H1 (cell line): ENCODE results near the gene MTFR2. TPM values are rescaled to one million over a fixed set of nuclear protein-coding genes. Genes with fewer than 3 reads are reported as not detected.

Source experiments
- CTCF ChIA-PET: fragments of 300-600 bp; sonication (Branson Sonifier 250); formaldehyde crosslinking; loops from one replicate; lab custom pipeline; 2021; ENCODE audit not compliant: partially characterized antibody; lab: Charles Lee
- POLR2A ChIA-PET: fragments of 300-600 bp; sonication (Branson Sonifier 250); formaldehyde crosslinking; loops from one replicate; lab custom pipeline; 2021; ENCODE audit warnings: inconsistent platforms; ENCODE audit not compliant: partially characterized antibody; lab: Charles Lee
- DNase-seq, 2 experiments: peaks; one replicate each; pipeline versions ENCODE4 v3.0.0 to v3.0.0-alpha.2; 2010 to 2022; ENCODE audit warnings: low spot score in 2 of 2, low read depth in 1 of 2, mixed read lengths in 1 of 2
- FAIRE-seq: peaks from 2 replicates; lab custom pipeline; 2011; peaks lifted over from hg19 to GRCh38; lab: Jason Lieb, UNC
- H2AFZ ChIP-seq: 2 replicates; pipeline ENCODE4 v1.8.1; 2012; ENCODE audit warnings: low read length, inconsistent platforms
- H2AK5ac ChIP-seq: 2 replicates; pipeline ENCODE4 v1.6.1; 2013; ENCODE audit warnings: low read depth, low read length
- H2BK120ac ChIP-seq: replicated peaks from 2 replicates; pipeline ENCODE3; 2013; ENCODE audit warnings: low read depth, low read length, inconsistent platforms
- H2BK12ac ChIP-seq: 2 replicates; pipeline ENCODE4 v1.6.1; 2013; ENCODE audit warnings: low read depth, low read length
- H2BK15ac ChIP-seq: 2 replicates; pipeline ENCODE4 v1.6.1; 2013; ENCODE audit warnings: low read length
- H2BK20ac ChIP-seq: 2 replicates; pipeline ENCODE4 v1.6.1; 2013; ENCODE audit warnings: low read length
- H2BK5ac ChIP-seq: 2 replicates; pipeline ENCODE4 v1.6.1; 2013; ENCODE audit warnings: low read depth, low read length
- H3K14ac ChIP-seq: 2 replicates; pipeline ENCODE4 v1.6.1; 2013; ENCODE audit warnings: inconsistent platforms; ENCODE audit not compliant: insufficient read length
- H3K18ac ChIP-seq: 2 replicates; pipeline ENCODE4 v1.6.1; 2013; ENCODE audit warnings: low read length; ENCODE audit errors: extremely low read depth
- H3K23ac ChIP-seq: 2 replicates; pipeline ENCODE4 v1.6.1; 2013; ENCODE audit warnings: inconsistent platforms; ENCODE audit not compliant: insufficient read length
- H3K23me2 ChIP-seq: 2 replicates; pipeline ENCODE4 v1.6.1; 2013; ENCODE audit warnings: low read depth, low read length
- H3K27ac ChIP-seq: 2 replicates; pipeline ENCODE4 v1.6.1; 2011; ENCODE audit warnings: low read depth, low read length, inconsistent platforms
- H3K27me3 ChIP-seq, 4 experiments: replicated peaks in 1 of 4; 1 replicate in 1 of 4; 2 replicates in 3 of 4; pipeline versions ENCODE4 v1.6.1 to v1.8.1; 2011 to 2013; ENCODE audit warnings: low read length in 3 of 4, mild to moderate bottlenecking in 3 of 4, inconsistent platforms in 2 of 4, mixed read lengths in 2 of 4, moderate library complexity in 1 of 4; ENCODE audit not compliant: control insufficient read depth in 3 of 4, insufficient read depth in 3 of 4; ENCODE audit errors: extremely low read depth in 1 of 4
- H3K36me3 ChIP-seq, 4 experiments: 2 replicates each; pipeline versions ENCODE4 v1.6.1 to v1.8.1; 2011 to 2013; ENCODE audit warnings: mild to moderate bottlenecking in 4 of 4, low read length in 3 of 4, moderate library complexity in 2 of 4, control low read depth in 1 of 4, inconsistent platforms in 1 of 4; ENCODE audit not compliant: insufficient read depth in 4 of 4, control insufficient read depth in 2 of 4
- H3K4ac ChIP-seq: replicated peaks from 2 replicates; pipeline ENCODE3; 2013; ENCODE audit warnings: low read length, low read depth, mixed read lengths, inconsistent platforms; ENCODE audit not compliant: insufficient read length
- H3K4me1 ChIP-seq, 4 experiments: replicated peaks in 1 of 4; 1 replicate in 1 of 4; 2 replicates in 3 of 4; pipeline versions ENCODE4 v1.6.1 to v1.8.1; 2011 to 2013; ENCODE audit warnings: low read length in 3 of 4, inconsistent platforms in 2 of 4, mixed read lengths in 1 of 4; ENCODE audit not compliant: insufficient read depth in 4 of 4, control insufficient read depth in 3 of 4
- H3K4me2 ChIP-seq, 2 experiments: 2 replicates each; pipeline versions ENCODE4 v1.6.1 to v1.8.1; 2011 to 2013; ENCODE audit warnings: low read depth in 2 of 2, low read length in 2 of 2, control low read depth in 1 of 2, inconsistent platforms in 1 of 2, mild to moderate bottlenecking in 1 of 2; ENCODE audit not compliant: insufficient read depth in 1 of 2
- H3K4me3 ChIP-seq, 4 experiments: fragments of 200-600, 300-600 bp in 1 of 4; sonication (generic), shearing (Covaris generic), sonication (Bioruptor Twin) in 1 of 4; 2 replicates each; pipeline versions ENCODE4 v1.5.1 to v1.8.1; 2011 to 2016; ENCODE audit warnings: low read length in 4 of 4, low read depth in 3 of 4, control low read depth in 2 of 4, inconsistent platforms in 2 of 4, mild to moderate bottlenecking in 2 of 4, mixed read lengths in 1 of 4, moderate library complexity in 1 of 4; ENCODE audit not compliant: insufficient read depth in 2 of 4; ENCODE audit errors: extremely low read depth in 1 of 4
- H3K56ac ChIP-seq: replicated peaks from 2 replicates; pipeline ENCODE3; 2013; ENCODE audit warnings: low read depth, mild to moderate bottlenecking, mixed read lengths, low read length, inconsistent platforms; ENCODE audit not compliant: insufficient read length
- H3K79me1 ChIP-seq: 2 replicates; pipeline ENCODE4 v1.6.1; 2013; ENCODE audit warnings: low read depth, low read length, control low read depth
- H3K79me2 ChIP-seq, 2 experiments: 2 replicates each; pipeline versions ENCODE4 v1.6.1 to v1.8.1; 2012 to 2013; ENCODE audit warnings: low read length in 2 of 2, mild to moderate bottlenecking in 2 of 2, inconsistent platforms in 1 of 2; ENCODE audit not compliant: insufficient read depth in 2 of 2, control insufficient read depth in 1 of 2
- H3K9ac ChIP-seq, 4 experiments: replicated peaks in 1 of 4; 1 replicate in 1 of 4; 2 replicates in 3 of 4; pipeline versions ENCODE4 v1.6.1 to v1.8.1; 2011 to 2013; ENCODE audit warnings: low read depth in 3 of 4, low read length in 3 of 4, control low read depth in 2 of 4, mild to moderate bottlenecking in 2 of 4, moderate library complexity in 2 of 4, inconsistent platforms in 1 of 4; ENCODE audit errors: extremely low read depth in 1 of 4
- H3K9me3 ChIP-seq, 2 experiments: 2 replicates each; pipeline versions ENCODE4 v1.6.1 to v1.8.1; 2012 to 2013; ENCODE audit warnings: mild to moderate bottlenecking in 2 of 2, moderate library complexity in 2 of 2, control low read depth in 1 of 2, inconsistent platforms in 1 of 2, low read depth in 1 of 2, low read length in 1 of 2, mixed read lengths in 1 of 2; ENCODE audit not compliant: insufficient read depth in 2 of 2
- H4K20me1 ChIP-seq, 2 experiments: replicated peaks in 1 of 2; 2 replicates each; pipeline versions ENCODE3 to v1.8.1; 2011 to 2013; ENCODE audit warnings: inconsistent platforms in 2 of 2, low read length in 2 of 2, mild to moderate bottlenecking in 1 of 2; ENCODE audit not compliant: insufficient read depth in 2 of 2, control insufficient read depth in 1 of 2
- H4K5ac ChIP-seq: 2 replicates; pipeline ENCODE4 v1.6.1; 2013; ENCODE audit warnings: low read length, low read depth, mixed read lengths, inconsistent platforms; ENCODE audit not compliant: insufficient read length
- H4K8ac ChIP-seq: 2 replicates; pipeline ENCODE4 v1.8.0; 2013; ENCODE audit warnings: mild to moderate bottlenecking, moderate library complexity, low read length, inconsistent platforms; ENCODE audit not compliant: insufficient read depth; ENCODE audit errors: extremely low read depth
- H4K91ac ChIP-seq: replicated peaks from 2 replicates; pipeline ENCODE3; 2013; ENCODE audit warnings: low read length, mixed read lengths, inconsistent platforms; ENCODE audit not compliant: insufficient read length
- EZH2 ChIP-seq: fragments of 200-600 bp; sonication (generic); IDR thresholded peaks from 2 replicates; pipeline ENCODE4 v1.7.1; 2012; ENCODE audit warnings: low read depth, mild to moderate bottlenecking, moderate library complexity, low read length, inconsistent platforms; ENCODE audit not compliant: severe bottlenecking
- NRF1 ChIP-seq: IDR thresholded peaks from 2 replicates; pipeline ENCODE4 v1.6.1; 2011; ENCODE audit warnings: mild to moderate bottlenecking, low read depth, low read length, improper control_type of control experiment
- WGBS, 2 experiments: shearing (Covaris generic) in 1 of 2; methylation state at CpG; one replicate each; pipeline versions ENCODE4 v1.1.6 to v1.1.7; 2013 to 2015; ENCODE audit warnings: low lambda C conversion rate in 2 of 2, mixed read lengths in 2 of 2, inconsistent platforms in 1 of 2, low coverage in 1 of 2, missing lambda C conversion rate in 1 of 2; ENCODE audit not compliant: insufficient replicate concordance in 2 of 2, insufficient coverage in 1 of 2, insufficient read length in 1 of 2; ENCODE audit errors: extremely low coverage in 1 of 2, missing lambda C conversion rate in 1 of 2; 5-methylcytosine and 5-hydroxymethylcytosine counted together
- polyA plus RNA-seq, 7 experiments: library from polyadenylated mRNA; depleted of rRNA in 3 of 7; stranded (reverse) in 5 of 7; unstranded in 2 of 7; fragments of >200 nt in 5 of 7; fragments of 200-250 nt in 2 of 7; gene quantifications; 1 replicate in 5 of 7; 2 replicates in 1 of 7; 4 replicates in 1 of 7; pipeline versions ENCODE4 v1.2.1 to v1.2.3, GENCODE V29; 2011 to 2013; ENCODE audit warnings: missing spikeins in 2 of 7, mixed read lengths in 2 of 7
- total RNA-seq: library from RNA; stranded (reverse); fragmentation: NEBNext Ultra II Directional; extraction: Animal tissue kit (Norgen Biotek cat#: 25700); gene quantifications from 2 replicates; pipeline ENCODE4 v1.2.1, GENCODE V29; 2021

The MTFR2 gene
- total and polyA plus RNA-seq, 2 of the 8 experiments (the other 6 are each of a cell fraction or from before 2014, with no cell fraction given), result 8.5 to 10.7 TPM

GRCh38 chr6:136253734-136254133, 3.6 kb upstream of the MTFR2 start:
- no peak overlapping the region for H4K5ac ChIP-seq
- WGBS, 2 experiments, result 88% methylated on average over 6 of the region's 6 CpGs; no CpG with 5 or more reads in 1 of the 2 experiments
- H2BK120ac ChIP-seq, result no peak overlapping the region
- H4K91ac ChIP-seq, result no peak overlapping the region
- ChIA-PET POLR2A (interaction anchor here (0.7 to 11.1 kb wide), 8 partner anchors 9 to 59 kb away, joined by 3 to 115 read pairs (median 5); partner anchors contain the start of gene BCLAF1), CTCF (interaction anchor here (0.6 to 1.1 kb wide), 4 partner anchors 10 to 1106 kb away, joined by 3 to 4 read pairs (median 3); no protein-coding TSS in a partner anchor)
- TF ChIP-seq NRF1, result no peak
- TF ChIP-seq EZH2, result no peak
- TF ChIP-seq, all 59 proteins: peak for 0
- H3K4me1 ChIP-seq, result peaks cover 0 to 3% (median 0%) of the 10 kb centered on the region in 4 experiments; a peak in 2 of 7 replicates
- H3K4me2 ChIP-seq, result no peak overlapping the region
- no peak overlapping the region for H2BK5ac ChIP-seq
- H3K23me2 ChIP-seq, result peaks cover 2% of the 10 kb centered on the region; the same call in 1 of the 2 replicates
- no peak overlapping the region for H4K8ac ChIP-seq
- FAIRE-seq (no peak), DNase-seq (no peak)
- H3K36me3 ChIP-seq, result peaks cover 4 to 12% (median 10%) of the 10 kb centered on the region in 4 experiments; a peak in 6 of 8 replicates
- peaks cover 0 to 6% of the 10 kb centered on the region in 2 experiments; a peak in 2 of 4 replicates for H3K79me2 ChIP-seq
- no peaks in the 10 kb centered on the region for H3K27me3 ChIP-seq
- H3K14ac ChIP-seq, result no peak overlapping the region
- no peaks in the 10 kb centered on the region for H3K9me3 ChIP-seq
- H2AK5ac ChIP-seq, result no peak overlapping the region
- no peaks in the 10 kb centered on the region for H4K20me1 ChIP-seq
- H3K27ac ChIP-seq, result no peak overlapping the region
- H2BK20ac ChIP-seq, result no peak overlapping the region
- no peak overlapping the region for H3K4ac ChIP-seq
- no peak overlapping the region for H3K56ac ChIP-seq
- H3K4me3 ChIP-seq, result no peak overlapping the region
- H3K79me1 ChIP-seq, result no peaks in the 10 kb centered on the region
- no peak overlapping the region for H2AFZ ChIP-seq
- no peak overlapping the region for H3K9ac ChIP-seq
- no peak overlapping the region for H2BK12ac ChIP-seq
- no peak overlapping the region for H3K18ac ChIP-seq
- H3K23ac ChIP-seq, result no peak overlapping the region
- H2BK15ac ChIP-seq, result no peak overlapping the region
